HepG2 (cell line): ENCODE measurements around the gene MRPS25. TPM values are rescaled to one million over a fixed set of nuclear protein-coding genes. Genes with fewer than 3 reads are reported as not detected.

Experiments used
- EED ChIP-seq: sonication (generic); formaldehyde crosslinking; IDR thresholded peaks from 2 replicates; pipeline ENCODE4 v1.5.0; 2020; ENCODE audit warnings: mild to moderate bottlenecking, missing genetic modification reagents
- ELF3 ChIP-seq: IDR thresholded peaks from 2 replicates; pipeline ENCODE4 v1.6.1; 2016; ENCODE audit warnings: missing genetic modification reagents, missing compliant biosample characterization
- ETV5 ChIP-seq: IDR thresholded peaks from 2 replicates; pipeline ENCODE4 v1.6.1; 2018; ENCODE audit warnings: missing biosample characterization, missing genetic modification reagents, inconsistent platforms, borderline replicate concordance
- GTF2F1 ChIP-seq: fragments of 150-350 bp; IDR thresholded peaks from 2 replicates; pipeline ENCODE4 v1.6.1; 2014; ENCODE audit warnings: low read length
- RCOR2 ChIP-seq: IDR thresholded peaks from 2 replicates; pipeline ENCODE4 v1.6.1; 2016; ENCODE audit warnings: missing biosample characterization, missing genetic modification reagents
- TARDBP ChIP-seq: sonication (generic); formaldehyde crosslinking; IDR thresholded peaks from 2 replicates; pipeline ENCODE4 v1.8.0; 2022; ENCODE audit warnings: mild to moderate bottlenecking, missing genetic modification reagents
- TBX3 ChIP-seq: fragments of 450-650 bp; IDR thresholded peaks from 2 replicates; pipeline ENCODE4 v1.6.1; 2017; ENCODE audit warnings: antibody characterized with exemption, mild to moderate bottlenecking, inconsistent platforms, borderline replicate concordance
- THAP11 ChIP-seq: IDR thresholded peaks from 2 replicates; pipeline ENCODE4 v1.6.1; 2016; ENCODE audit warnings: missing biosample characterization, missing genetic modification reagents
- XRCC5 ChIP-seq: fragments of 200-400 bp; formaldehyde crosslinking; optimal IDR thresholded peaks from 2 replicates; pipeline ENCODE3; 2017; ENCODE audit warnings: mild to moderate bottlenecking, low read length
- YEATS4 ChIP-seq: sonication (generic); formaldehyde crosslinking; IDR thresholded peaks from 2 replicates; pipeline ENCODE4 v1.4.0; 2020; ENCODE audit warnings: missing genetic modification reagents, borderline replicate concordance
- ZFP82 ChIP-seq: sonication (generic); formaldehyde crosslinking; IDR thresholded peaks from 2 replicates; pipeline ENCODE4 v1.5.1; 2020; ENCODE audit warnings: mild to moderate bottlenecking, missing genetic modification reagents, borderline replicate concordance
- ZNF138 ChIP-seq: sonication (generic); formaldehyde crosslinking; IDR thresholded peaks from 2 replicates; pipeline ENCODE4 v1.5.0; 2020; ENCODE audit warnings: mild to moderate bottlenecking, low read depth, missing genetic modification reagents
- ZNF354B ChIP-seq: sonication (generic); formaldehyde crosslinking; IDR thresholded peaks from 2 replicates; pipeline ENCODE4 v1.8.0; 2022; ENCODE audit warnings: mild to moderate bottlenecking, missing genetic modification reagents
- ZNF615 ChIP-seq: sonication (generic); formaldehyde crosslinking; IDR thresholded peaks from 2 replicates; pipeline ENCODE4 v1.5.0; 2020; ENCODE audit warnings: mild to moderate bottlenecking, missing genetic modification reagents, borderline replicate concordance
- ZNF891 ChIP-seq: sonication (generic); formaldehyde crosslinking; IDR thresholded peaks from 2 replicates; pipeline ENCODE4 v1.5.0; 2020; ENCODE audit warnings: mild to moderate bottlenecking, missing genetic modification reagents
- polyA plus RNA-seq, 8 experiments: library from polyadenylated mRNA; depleted of rRNA in 3 of 8; stranded (reverse) in 7 of 8; unstranded in 1 of 8; fragments of >200 nt; fragmentation: Illumina TruSeq in 4 of 8; extraction: Trizol in 4 of 8; gene quantifications; 2 replicates each; pipeline versions ENCODE4 v1.2.1 to v1.2.3, GENCODE V29; 2011 to 2016; ENCODE audit warnings: low read depth in 4 of 8, missing spikeins in 1 of 8, mixed read lengths in 1 of 8; ENCODE audit not compliant: insufficient read depth in 1 of 8
- total RNA-seq, 5 experiments: library from RNA; depleted of rRNA; stranded (reverse); fragments of >200 nt; fragmentation: Illumina TruSeq; extraction: Trizol; gene quantifications; 2 replicates each; pipeline ENCODE4 v1.2.3, GENCODE V29; 2016; ENCODE audit warnings: low read depth in 1 of 5
- TF ChIP-seq, protein P1 (sequence below): sonication (generic); formaldehyde crosslinking; IDR thresholded peaks from 2 replicates; pipeline ENCODE4 v1.8.0; 2022; ENCODE audit warnings: mild to moderate bottlenecking, missing genetic modification reagents; ENCODE audit not compliant: insufficient replicate concordance
- TF ChIP-seq, protein P2 (sequence below): sonication (generic); formaldehyde crosslinking; IDR thresholded peaks from 2 replicates; pipeline ENCODE4 v1.8.1; 2022; ENCODE audit warnings: mild to moderate bottlenecking, missing genetic modification reagents
- TF ChIP-seq, protein P3 (sequence below): sonication (generic); formaldehyde crosslinking; IDR thresholded peaks from 2 replicates; pipeline ENCODE4 v1.4.0; 2020; ENCODE audit warnings: mild to moderate bottlenecking, missing genetic modification reagents, borderline replicate concordance
- TF ChIP-seq, protein P4 (sequence below): sonication (generic); formaldehyde crosslinking; IDR thresholded peaks from 2 replicates; pipeline ENCODE4 v1.5.0; 2020; ENCODE audit warnings: mild to moderate bottlenecking, missing genetic modification reagents, moderate library complexity
- TF ChIP-seq, protein P5 (sequence below): sonication (generic); formaldehyde crosslinking; IDR thresholded peaks from 2 replicates; pipeline ENCODE4 v1.5.0; 2020; ENCODE audit warnings: missing genetic modification reagents

Gene MRPS25
- total and polyA plus RNA-seq, 2 of the 13 experiments (the other 11 are each of a cell fraction or from before 2014, with no cell fraction given): 60.1 to 74.3 TPM

DNA sequence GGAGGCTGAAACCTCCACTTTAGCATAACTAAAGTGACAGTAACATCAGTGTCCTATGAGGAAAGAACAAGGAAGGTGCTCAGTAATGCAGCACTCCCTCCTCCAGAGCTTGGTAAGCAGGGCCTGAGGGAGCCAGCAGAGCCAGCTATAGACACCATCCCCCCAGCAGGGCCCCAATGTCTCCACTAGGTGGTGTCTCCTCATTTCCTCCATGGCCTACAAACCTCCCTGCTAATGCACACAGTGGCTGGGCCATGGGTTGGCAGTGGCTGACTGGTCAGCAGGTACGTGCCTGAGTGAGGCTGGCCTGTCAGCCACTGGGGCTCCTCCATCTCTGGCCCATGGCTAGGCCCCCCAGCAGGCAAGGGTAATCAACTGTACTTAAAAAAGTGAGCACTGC is 13.6 kb downstream of the MRPS25 start (continued):
- TF ChIP-seq ETV5 (CRISPR knock-in tag) (peak; percentile 24; the same call in 1 of the 2 replicates), RCOR2 (CRISPR knock-in tag) (no peak), ZNF354B (CRISPR knock-in tag) (no peak), XRCC5 (peak; percentile 66), ZNF891 (peak; percentile 26; the same call in 1 of the 2 replicates), TBX3 (no peak), ZNF615 (CRISPR knock-in tag) (no peak), TARDBP (CRISPR knock-in tag) (peak; percentile 28; the same call in 1 of the 2 replicates), GTF2F1 (no peak), ELF3 (CRISPR knock-in tag) (peak; percentile 45; the same call in 1 of the 2 replicates), ZFP82 (no peak), ZNF138 (no peak), THAP11 (CRISPR knock-in tag) (peak; percentile 59; the same call in 1 of the 2 replicates), YEATS4 (CRISPR knock-in tag) (no peak), EED (CRISPR knock-in tag) (no peak)
- TF ChIP-seq, protein P1, sequence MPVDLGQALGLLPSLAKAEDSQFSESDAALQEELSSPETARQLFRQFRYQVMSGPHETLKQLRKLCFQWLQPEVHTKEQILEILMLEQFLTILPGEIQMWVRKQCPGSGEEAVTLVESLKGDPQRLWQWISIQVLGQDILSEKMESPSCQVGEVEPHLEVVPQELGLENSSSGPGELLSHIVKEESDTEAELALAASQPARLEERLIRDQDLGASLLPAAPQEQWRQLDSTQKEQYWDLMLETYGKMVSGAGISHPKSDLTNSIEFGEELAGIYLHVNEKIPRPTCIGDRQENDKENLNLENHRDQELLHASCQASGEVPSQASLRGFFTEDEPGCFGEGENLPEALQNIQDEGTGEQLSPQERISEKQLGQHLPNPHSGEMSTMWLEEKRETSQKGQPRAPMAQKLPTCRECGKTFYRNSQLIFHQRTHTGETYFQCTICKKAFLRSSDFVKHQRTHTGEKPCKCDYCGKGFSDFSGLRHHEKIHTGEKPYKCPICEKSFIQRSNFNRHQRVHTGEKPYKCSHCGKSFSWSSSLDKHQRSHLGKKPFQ: no peak
- TF ChIP-seq, protein P2, sequence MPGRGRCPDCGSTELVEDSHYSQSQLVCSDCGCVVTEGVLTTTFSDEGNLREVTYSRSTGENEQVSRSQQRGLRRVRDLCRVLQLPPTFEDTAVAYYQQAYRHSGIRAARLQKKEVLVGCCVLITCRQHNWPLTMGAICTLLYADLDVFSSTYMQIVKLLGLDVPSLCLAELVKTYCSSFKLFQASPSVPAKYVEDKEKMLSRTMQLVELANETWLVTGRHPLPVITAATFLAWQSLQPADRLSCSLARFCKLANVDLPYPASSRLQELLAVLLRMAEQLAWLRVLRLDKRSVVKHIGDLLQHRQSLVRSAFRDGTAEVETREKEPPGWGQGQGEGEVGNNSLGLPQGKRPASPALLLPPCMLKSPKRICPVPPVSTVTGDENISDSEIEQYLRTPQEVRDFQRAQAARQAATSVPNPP (CRISPR knock-in tag): no peak
- TF ChIP-seq, protein P3, sequence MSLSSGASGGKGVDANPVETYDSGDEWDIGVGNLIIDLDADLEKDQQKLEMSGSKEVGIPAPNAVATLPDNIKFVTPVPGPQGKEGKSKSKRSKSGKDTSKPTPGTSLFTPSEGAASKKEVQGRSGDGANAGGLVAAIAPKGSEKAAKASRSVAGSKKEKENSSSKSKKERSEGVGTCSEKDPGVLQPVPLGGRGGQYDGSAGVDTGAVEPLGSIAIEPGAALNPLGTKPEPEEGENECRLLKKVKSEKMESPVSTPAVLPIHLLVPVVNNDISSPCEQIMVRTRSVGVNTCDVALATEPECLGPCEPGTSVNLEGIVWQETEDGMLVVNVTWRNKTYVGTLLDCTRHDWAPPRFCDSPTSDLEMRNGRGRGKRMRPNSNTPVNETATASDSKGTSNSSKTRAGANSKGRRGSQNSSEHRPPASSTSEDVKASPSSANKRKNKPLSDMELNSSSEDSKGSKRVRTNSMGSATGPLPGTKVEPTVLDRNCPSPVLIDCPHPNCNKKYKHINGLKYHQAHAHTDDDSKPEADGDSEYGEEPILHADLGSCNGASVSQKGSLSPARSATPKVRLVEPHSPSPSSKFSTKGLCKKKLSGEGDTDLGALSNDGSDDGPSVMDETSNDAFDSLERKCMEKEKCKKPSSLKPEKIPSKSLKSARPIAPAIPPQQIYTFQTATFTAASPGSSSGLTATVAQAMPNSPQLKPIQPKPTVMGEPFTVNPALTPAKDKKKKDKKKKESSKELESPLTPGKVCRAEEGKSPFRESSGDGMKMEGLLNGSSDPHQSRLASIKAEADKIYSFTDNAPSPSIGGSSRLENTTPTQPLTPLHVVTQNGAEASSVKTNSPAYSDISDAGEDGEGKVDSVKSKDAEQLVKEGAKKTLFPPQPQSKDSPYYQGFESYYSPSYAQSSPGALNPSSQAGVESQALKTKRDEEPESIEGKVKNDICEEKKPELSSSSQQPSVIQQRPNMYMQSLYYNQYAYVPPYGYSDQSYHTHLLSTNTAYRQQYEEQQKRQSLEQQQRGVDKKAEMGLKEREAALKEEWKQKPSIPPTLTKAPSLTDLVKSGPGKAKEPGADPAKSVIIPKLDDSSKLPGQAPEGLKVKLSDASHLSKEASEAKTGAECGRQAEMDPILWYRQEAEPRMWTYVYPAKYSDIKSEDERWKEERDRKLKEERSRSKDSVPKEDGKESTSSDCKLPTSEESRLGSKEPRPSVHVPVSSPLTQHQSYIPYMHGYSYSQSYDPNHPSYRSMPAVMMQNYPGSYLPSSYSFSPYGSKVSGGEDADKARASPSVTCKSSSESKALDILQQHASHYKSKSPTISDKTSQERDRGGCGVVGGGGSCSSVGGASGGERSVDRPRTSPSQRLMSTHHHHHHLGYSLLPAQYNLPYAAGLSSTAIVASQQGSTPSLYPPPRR (CRISPR knock-in tag): no peak
- TF ChIP-seq, protein P4, sequence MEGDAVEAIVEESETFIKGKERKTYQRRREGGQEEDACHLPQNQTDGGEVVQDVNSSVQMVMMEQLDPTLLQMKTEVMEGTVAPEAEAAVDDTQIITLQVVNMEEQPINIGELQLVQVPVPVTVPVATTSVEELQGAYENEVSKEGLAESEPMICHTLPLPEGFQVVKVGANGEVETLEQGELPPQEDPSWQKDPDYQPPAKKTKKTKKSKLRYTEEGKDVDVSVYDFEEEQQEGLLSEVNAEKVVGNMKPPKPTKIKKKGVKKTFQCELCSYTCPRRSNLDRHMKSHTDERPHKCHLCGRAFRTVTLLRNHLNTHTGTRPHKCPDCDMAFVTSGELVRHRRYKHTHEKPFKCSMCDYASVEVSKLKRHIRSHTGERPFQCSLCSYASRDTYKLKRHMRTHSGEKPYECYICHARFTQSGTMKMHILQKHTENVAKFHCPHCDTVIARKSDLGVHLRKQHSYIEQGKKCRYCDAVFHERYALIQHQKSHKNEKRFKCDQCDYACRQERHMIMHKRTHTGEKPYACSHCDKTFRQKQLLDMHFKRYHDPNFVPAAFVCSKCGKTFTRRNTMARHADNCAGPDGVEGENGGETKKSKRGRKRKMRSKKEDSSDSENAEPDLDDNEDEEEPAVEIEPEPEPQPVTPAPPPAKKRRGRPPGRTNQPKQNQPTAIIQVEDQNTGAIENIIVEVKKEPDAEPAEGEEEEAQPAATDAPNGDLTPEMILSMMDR (CRISPR knock-in tag): peak; percentile 75
- TF ChIP-seq, protein P5, sequence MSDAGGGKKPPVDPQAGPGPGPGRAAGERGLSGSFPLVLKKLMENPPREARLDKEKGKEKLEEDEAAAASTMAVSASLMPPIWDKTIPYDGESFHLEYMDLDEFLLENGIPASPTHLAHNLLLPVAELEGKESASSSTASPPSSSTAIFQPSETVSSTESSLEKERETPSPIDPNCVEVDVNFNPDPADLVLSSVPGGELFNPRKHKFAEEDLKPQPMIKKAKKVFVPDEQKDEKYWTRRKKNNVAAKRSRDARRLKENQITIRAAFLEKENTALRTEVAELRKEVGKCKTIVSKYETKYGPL (CRISPR knock-in tag): no peak
